Immature natural killer cell (primary cell): Measurements from ENCODE around the gene UBQLN1. TPM values are rescaled to one million over a fixed set of nuclear protein-coding genes. Genes with fewer than 3 reads are reported as not detected.
A peak's percentile ranks its signal among the peaks of the same experiment; 100 is the strongest.

Experiments
- DNase-seq, 3 donors: peaks; one replicate each; pipeline ENCODE4 v3.0.0; 2022; ENCODE audit warnings: mixed read lengths in 1 of 3
- H3K27ac Mint-ChIP-seq, 6 donors: one replicate each; pipeline ENCODE4 v1.8.0; 2020; ENCODE audit warnings: mixed read lengths in 6 of 6, mild to moderate bottlenecking in 5 of 6, inconsistent platforms in 4 of 6, moderate library complexity in 3 of 6
- H3K27me3 Mint-ChIP-seq, 3 donors: one replicate each; pipeline ENCODE4 v1.8.0; 2020 to 2021; ENCODE audit warnings: low read depth in 3 of 3, mild to moderate bottlenecking in 3 of 3, mixed read lengths in 3 of 3, moderate library complexity in 3 of 3, inconsistent platforms in 1 of 3
- H3K36me3 Mint-ChIP-seq, 3 donors: one replicate each; pipeline ENCODE4 v1.8.0; 2020; ENCODE audit warnings: mixed read lengths in 3 of 3, inconsistent platforms in 2 of 3, mild to moderate bottlenecking in 2 of 3
- H3K4me1 Mint-ChIP-seq, 2 donors: one replicate each; pipeline ENCODE4 v1.8.0; 2020; ENCODE audit warnings: inconsistent platforms in 2 of 2, mild to moderate bottlenecking in 2 of 2, mixed read lengths in 2 of 2, moderate library complexity in 1 of 2
- H3K4me3 Mint-ChIP-seq, 5 donors: one replicate each; pipeline ENCODE4 v1.8.0; 2020; ENCODE audit warnings: mild to moderate bottlenecking in 5 of 5, mixed read lengths in 5 of 5, inconsistent platforms in 3 of 5, moderate library complexity in 3 of 5
- H3K9me3 Mint-ChIP-seq, 6 donors: one replicate each; pipeline ENCODE4 v1.8.0; 2020; ENCODE audit warnings: mild to moderate bottlenecking in 6 of 6, mixed read lengths in 6 of 6, inconsistent platforms in 4 of 6, moderate library complexity in 3 of 6
- polyA plus RNA-seq, 3 donors: library from polyadenylated mRNA; unstranded; fragments of 300-500 nt; fragmentation: Illumina TruSeq; gene quantifications; one replicate each; pipeline ENCODE4 v1.2.3, GENCODE V29; 2021

The UBQLN1 gene
- polyA plus RNA-seq, 3 donors from 2014 or later: 57.2 to 73.5 (median 57.5) TPM

DNA sequence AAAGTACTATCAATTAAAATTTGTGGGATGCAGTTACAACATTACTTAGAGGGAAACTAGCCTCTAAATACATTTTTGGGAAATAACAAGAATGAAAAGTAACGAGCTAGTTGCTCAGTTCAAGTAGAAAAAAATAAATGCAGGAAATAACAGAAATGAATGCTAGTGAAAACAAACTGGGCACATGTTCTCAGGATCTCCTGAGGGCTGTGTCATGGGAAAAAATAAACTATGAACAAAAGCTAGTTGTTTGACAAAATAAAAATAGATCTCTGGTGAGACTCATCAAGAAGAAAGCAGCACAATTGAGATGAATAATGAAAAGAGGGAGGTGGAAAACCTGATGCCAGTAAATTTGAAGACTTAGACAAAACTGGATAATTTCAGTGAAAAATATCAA is 68.5 kb downstream of the UBQLN1 start:
- Mint-ChIP-seq H3K4me1 (no peaks in the 10 kb centered on the region), H3K4me3 (no peak overlapping the region), H3K27me3 (no peaks in the 10 kb centered on the region), H3K9me3 (no peaks in the 10 kb centered on the region), H3K36me3 (peaks cover 0 to 6% (median 0%) of the 10 kb centered on the region in 3 donors), H3K27ac (no peak overlapping the region)
- no peak for DNase-seq

DNA sequence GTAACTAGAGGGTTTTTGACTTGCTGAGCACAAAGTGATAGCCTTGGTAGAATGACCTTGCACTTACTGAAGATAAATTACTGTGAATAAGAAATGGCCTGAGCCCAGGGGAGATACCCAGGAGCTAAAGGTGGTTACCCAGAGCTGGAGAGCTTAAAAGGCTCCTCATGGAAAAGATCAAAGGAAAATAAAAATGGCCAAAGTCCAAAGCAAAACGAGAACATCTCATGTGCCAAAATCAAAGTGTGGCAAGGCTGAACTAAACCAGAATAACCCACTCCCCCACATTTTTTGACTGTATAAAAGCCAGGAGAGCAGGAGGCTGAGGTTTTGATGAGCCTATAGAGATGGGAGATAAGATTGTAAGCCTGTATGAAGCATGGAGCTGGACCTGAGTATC is 70.4 kb downstream of the UBQLN1 start:
- no peaks in the 10 kb centered on the region for H3K9me3 Mint-ChIP-seq
- peaks cover 0 to 3% (median 3%) of the 10 kb centered on the region in 3 donors for H3K36me3 Mint-ChIP-seq
- H3K27me3 Mint-ChIP-seq: no peaks in the 10 kb centered on the region
- H3K27ac Mint-ChIP-seq: no peak overlapping the region
- no peaks in the 10 kb centered on the region for H3K4me1 Mint-ChIP-seq
- no peak for DNase-seq
- H3K4me3 Mint-ChIP-seq: no peak overlapping the region

DNA sequence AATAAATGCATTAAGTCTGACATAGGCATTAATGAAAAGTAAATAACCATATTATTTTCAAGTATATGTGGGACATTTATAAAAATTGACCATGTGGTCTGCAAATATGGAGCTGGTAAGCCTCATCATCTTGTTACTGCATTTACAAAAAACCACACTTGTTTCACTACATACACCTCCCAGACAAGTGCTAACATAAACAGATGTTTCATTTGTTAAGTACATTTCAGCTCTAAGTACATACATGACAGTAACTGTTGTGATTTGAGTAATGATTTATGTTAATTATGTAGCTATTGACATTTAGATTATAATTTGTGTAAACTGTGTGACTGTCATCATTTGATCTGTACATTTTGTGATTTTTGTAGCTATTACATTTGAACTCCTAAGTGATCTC is 70.9 kb downstream of the UBQLN1 start:
- Mint-ChIP-seq H3K27me3 (no peaks in the 10 kb centered on the region), H3K4me3 (no peak overlapping the region), H3K27ac (no peak overlapping the region), H3K4me1 (no peaks in the 10 kb centered on the region), H3K9me3 (no peaks in the 10 kb centered on the region), H3K36me3 (peaks cover 0 to 3% (median 3%) of the 10 kb centered on the region in 3 donors)
- no peak for DNase-seq

DNA sequence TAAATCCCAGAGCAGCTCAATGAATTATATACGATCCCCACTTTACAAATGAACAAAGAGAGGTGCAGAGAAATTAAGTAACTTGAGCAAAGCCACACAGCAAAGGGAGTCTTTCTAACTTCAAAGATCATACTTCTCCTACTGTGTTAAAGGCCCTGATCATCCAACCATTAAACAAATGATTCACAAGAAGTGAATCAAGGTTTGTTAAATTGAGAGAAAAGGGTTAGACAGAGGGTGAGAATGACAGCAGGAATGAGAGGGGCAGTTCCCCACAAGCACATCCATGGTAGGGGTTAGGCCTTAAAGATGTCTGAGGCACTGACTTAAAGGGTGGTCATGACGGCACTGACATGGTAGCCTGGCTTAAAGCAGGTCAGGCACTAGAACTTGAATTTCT is 74.1 kb downstream of the UBQLN1 start:
- H3K27ac Mint-ChIP-seq: no peak overlapping the region
- H3K9me3 Mint-ChIP-seq: no peaks in the 10 kb centered on the region
- DNase-seq: no peak
- peaks cover 3 to 12% (median 7%) of the 10 kb centered on the region in 3 donors for H3K36me3 Mint-ChIP-seq
- H3K4me3 Mint-ChIP-seq: no peak overlapping the region
- no peaks in the 10 kb centered on the region for H3K4me1 Mint-ChIP-seq
- H3K27me3 Mint-ChIP-seq: peaks cover 0 to 2% (median 0%) of the 10 kb centered on the region in 3 donors

DNA sequence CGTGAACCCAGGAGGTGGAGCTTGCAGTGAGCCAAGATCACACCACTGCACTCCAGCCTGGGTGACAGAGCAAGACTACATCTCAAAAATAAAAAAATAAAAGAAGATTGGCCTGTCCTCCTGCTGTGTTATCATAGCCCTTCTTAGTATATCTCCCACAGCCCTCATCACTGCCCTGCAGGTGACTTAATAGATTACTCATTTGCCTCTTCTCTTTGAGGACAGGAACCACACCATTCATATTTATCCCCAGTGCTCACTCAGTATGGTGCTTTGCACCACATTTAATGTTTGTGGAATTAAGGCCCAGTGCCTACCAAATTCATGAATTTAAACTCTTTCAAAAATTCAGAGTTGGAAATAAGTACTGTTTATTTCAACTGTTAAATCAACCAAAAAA is 74.5 kb downstream of the UBQLN1 start:
- Mint-ChIP-seq H3K27me3 (peaks cover 0 to 2% (median 0%) of the 10 kb centered on the region in 3 donors), H3K36me3 (peaks cover 3 to 14% (median 7%) of the 10 kb centered on the region in 3 donors), H3K9me3 (no peaks in the 10 kb centered on the region), H3K4me3 (no peak overlapping the region), H3K27ac (no peak overlapping the region), H3K4me1 (no peaks in the 10 kb centered on the region)
- no peak for DNase-seq

DNA sequence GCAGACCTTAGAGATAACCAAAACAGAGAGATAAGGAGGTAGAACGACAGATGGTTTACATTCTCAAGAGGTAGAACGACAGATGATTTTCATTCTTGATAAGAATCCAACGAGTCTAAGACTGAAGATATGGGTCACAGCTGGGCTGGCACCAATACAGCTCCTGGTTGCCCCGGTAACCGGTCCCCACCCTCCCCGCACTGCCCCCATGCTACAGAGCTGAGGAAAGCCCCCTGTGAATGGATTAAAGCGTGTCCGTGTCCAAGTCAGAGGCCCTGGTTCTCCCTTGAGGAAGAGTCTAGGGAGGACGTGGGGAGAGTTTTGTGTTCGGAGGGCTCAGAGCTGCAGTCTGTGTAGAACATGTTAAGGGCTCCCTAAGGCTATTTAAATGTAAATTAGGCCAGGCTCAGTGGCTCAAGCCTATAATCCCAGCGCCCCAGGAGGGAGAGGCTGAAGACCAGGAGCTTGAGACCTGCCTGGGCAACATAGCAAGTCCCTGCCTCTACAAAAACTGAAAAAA is 76.8 kb downstream of the UBQLN1 start:
- Mint-ChIP-seq H3K4me1 (peaks cover 2 to 3% of the 10 kb centered on the region in 2 donors), H3K36me3 (peaks cover 3 to 24% (median 10%) of the 10 kb centered on the region in 3 donors), H3K27ac (peak overlapping the region in 1 of 6 donors; percentile 34), H3K4me3 (no peak overlapping the region), H3K9me3 (no peaks in the 10 kb centered on the region), H3K27me3 (peaks cover 0 to 2% (median 0%) of the 10 kb centered on the region in 3 donors)
- no peak for DNase-seq

DNA sequence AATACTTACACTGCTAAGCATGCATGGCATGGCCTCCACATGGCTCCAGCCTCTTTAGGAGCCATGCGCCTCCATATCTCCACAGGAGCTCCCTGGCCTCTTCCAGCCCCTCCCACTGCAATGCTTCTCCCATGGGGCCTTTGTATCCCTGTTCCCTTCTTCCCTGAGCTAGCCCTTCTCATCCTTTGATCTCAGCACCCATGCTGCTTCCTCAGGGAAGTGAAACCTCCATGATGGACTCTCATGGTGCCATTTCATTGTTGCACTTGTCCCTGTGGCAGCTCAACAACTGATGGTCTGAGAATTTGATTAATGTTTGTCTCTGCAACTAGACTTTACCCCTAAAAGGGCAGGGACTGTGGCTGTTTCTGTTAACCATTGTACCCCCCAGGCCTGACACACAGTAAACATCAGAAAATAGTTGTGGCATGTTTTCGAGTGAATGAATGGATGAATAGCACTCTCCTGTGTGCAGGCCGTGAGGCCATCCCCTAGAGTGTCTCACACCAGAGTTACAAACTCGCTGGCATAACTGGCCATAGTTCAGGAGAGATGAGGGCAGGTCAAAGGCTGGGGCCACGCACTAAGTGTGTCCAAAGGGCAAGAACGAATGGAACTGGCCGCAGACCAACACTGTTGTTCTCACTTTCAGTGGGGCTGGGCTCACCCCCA is 78.2 kb downstream of the UBQLN1 start:
- Mint-ChIP-seq H3K27ac (no peak overlapping the region), H3K4me3 (no peak overlapping the region), H3K36me3 (peaks cover 3 to 24% (median 10%) of the 10 kb centered on the region in 3 donors), H3K9me3 (no peaks in the 10 kb centered on the region), H3K4me1 (peaks cover 9 to 16% of the 10 kb centered on the region in 2 donors), H3K27me3 (peaks cover 0 to 2% (median 1%) of the 10 kb centered on the region in 3 donors)
- DNase-seq: no peak

DNA sequence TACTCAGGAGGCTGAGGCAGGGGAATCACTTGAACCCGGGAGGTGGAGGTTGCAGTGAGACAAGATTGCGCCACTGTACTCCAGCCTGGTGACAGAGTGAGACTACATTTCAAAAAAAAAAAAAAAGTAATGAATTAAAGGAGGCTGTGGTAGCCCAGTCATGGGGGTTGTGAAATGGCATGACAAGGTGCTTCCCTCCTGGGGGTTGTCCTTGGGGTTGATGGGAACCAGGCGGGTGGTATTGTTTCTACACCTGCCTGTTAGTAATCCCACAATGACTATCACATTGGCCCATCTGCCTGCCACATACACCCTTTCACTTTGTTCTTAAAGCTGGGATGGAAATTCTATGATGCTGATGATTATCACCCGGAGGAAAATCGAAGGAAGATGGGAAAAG is 79.2 kb downstream of the UBQLN1 start:
- no peak for DNase-seq
- H3K27ac Mint-ChIP-seq: no peak overlapping the region
- H3K4me1 Mint-ChIP-seq: peaks cover 20 to 27% of the 10 kb centered on the region in 2 donors
- peaks cover 3 to 24% (median 10%) of the 10 kb centered on the region in 3 donors for H3K36me3 Mint-ChIP-seq
- peaks cover 0 to 2% (median 1%) of the 10 kb centered on the region in 3 donors for H3K27me3 Mint-ChIP-seq
- H3K9me3 Mint-ChIP-seq: no peaks in the 10 kb centered on the region
- H3K4me3 Mint-ChIP-seq: no peak overlapping the region

DNA sequence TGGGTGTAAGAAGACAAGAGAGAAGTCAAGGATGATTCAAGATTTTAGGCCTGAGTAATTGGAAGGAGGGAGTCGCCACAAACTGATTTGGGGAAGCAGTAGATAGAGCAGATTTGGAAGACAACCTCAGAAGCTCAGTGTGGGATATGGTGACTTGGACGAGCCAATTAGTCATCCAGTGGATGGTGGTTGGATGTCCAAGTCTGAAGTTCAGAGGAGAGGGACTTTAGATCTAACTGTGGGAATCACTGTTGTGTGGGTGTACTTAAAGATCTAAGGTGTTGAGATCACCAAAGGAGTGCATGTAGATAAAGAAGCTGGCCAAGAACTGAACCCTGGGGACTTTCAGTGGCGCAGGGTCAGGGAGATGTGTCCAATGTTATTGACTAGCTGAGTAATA is 82.6 kb downstream of the UBQLN1 start:
- no peak for DNase-seq
- peaks cover 0 to 20% (median 7%) of the 10 kb centered on the region in 3 donors for H3K36me3 Mint-ChIP-seq
- H3K4me3 Mint-ChIP-seq: peak overlapping the region in 4 of 5 donors; percentile 0 to 10 (median 4)
- H3K4me1 Mint-ChIP-seq: peaks cover 26 to 40% of the 10 kb centered on the region in 2 donors
- H3K27ac Mint-ChIP-seq: peak overlapping the region in 5 of 6 donors; percentile 56 to 92 (median 59)
- no peaks in the 10 kb centered on the region for H3K9me3 Mint-ChIP-seq
- peaks cover 0 to 8% (median 6%) of the 10 kb centered on the region in 3 donors for H3K27me3 Mint-ChIP-seq

DNA sequence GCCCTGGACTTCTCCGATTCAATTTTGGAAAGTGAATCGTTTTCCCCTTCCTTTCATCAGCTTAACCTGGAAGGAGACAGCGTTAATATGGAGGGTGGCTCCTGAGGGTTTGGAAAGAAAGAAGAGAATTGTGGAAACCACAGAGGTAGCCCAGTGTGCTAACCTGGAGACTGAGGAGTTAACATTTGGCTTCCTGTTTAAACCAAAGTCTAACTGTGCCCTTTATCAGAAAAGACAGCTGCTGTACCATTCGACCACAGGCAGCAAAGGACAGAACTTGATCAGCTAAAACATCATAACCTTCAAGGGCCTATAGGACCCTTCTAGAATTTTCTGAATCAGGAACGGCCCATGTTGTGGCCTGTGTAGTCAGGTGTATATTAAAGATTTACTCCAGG is 84.1 kb downstream of the UBQLN1 start:
- DNase-seq: peak in 1 of 3 donors; percentile 35
- Mint-ChIP-seq H3K36me3 (peaks cover 0 to 11% (median 3%) of the 10 kb centered on the region in 3 donors), H3K4me1 (peaks cover 26 to 40% of the 10 kb centered on the region in 2 donors), H3K27ac (peak overlapping the region; percentile 90 to 98 (median 94)), H3K4me3 (peak overlapping the region; percentile 85 to 96 (median 95)), H3K27me3 (peaks cover 0 to 8% (median 7%) of the 10 kb centered on the region in 3 donors), H3K9me3 (no peaks in the 10 kb centered on the region)

DNA sequence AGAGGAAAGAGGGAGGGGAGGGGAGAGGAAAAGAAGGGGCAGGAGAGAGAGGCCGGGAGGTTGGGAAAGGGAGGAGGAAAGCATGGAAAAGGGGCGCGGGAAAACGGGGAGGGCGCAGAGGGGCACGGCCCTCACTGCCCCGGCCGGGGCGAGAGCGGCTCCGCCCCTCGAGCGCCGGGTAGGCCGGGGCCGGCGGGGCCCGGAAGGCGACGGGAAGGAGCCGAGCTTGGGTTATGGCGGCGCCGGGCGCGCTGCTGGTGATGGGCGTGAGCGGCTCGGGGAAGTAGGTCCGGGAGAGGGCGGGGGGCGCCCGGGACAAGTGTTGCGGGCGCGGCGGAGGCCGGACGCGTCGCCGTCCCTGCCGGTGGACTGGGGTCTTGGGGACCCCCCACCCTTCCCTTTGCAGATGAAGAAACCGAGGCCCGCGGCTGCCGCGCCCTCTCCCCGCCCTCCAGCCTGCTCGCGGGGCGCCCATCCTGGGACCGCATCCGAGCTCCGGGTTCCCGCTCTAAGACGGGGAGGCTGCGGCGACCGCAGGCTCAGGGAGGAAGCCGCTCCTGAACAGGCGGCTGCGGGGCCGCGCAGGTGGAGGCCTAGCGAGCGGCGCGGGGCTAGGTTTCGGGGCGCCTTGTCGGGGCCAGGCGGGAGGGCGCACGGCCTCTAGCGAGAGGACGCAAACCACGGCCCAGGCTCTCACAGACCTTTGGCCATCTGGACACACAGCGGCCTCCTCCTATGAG is 84.6 kb downstream of the UBQLN1 start, which contains the start of gene IDNK:
TSS of gene IDNK (plus strand) at position 205 of the 740 bp plus-strand sequence. CDS start at position 234, 29 bp downstream.
- peak within 1 kb of the TSS; percentile 93 to 98 (median 96) for H3K27ac Mint-ChIP-seq
- H3K4me1 Mint-ChIP-seq: peaks cover 26 to 40% of the 10 kb centered on the region in 2 donors
- DNase-seq: peak; percentile 63 to 69 (median 68)
- H3K9me3 Mint-ChIP-seq: no peaks in the 10 kb centered on the region
- H3K36me3 Mint-ChIP-seq: peaks cover 0 to 10% (median 3%) of the 10 kb centered on the region in 3 donors
- H3K27me3 Mint-ChIP-seq: peaks cover 0 to 9% (median 9%) of the 10 kb centered on the region in 3 donors
- peak within 1 kb of the TSS; percentile 92 to 96 (median 95) for H3K4me3 Mint-ChIP-seq

DNA sequence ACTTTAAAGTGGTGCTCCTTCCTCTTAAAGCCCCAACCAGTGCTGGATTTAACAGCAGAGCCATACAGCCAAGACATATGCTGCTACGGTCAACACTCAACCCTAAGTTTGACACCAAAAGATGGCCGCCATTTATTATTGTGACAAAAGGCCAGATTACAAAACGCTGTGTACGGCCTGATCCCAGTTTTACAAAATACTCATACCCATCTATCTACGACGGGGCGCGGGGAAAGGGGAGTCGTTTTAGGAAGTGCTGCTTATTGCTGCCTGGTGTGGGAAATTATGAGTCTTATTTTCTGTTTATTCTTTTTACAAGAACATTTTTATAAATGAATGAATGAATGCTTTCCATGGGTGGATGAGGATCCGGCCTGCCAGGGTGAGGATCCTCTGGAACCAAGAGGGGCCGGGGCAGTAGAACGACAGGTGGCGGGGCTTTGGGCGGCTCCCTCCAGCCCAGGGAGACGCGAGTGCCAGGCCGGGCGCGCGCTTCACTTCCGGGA is 85.3 kb downstream of the UBQLN1 start:
- DNase-seq: no peak
- Mint-ChIP-seq H3K9me3 (no peaks in the 10 kb centered on the region), H3K36me3 (peaks cover 0 to 7% (median 3%) of the 10 kb centered on the region in 3 donors), H3K4me1 (peaks cover 26 to 40% of the 10 kb centered on the region in 2 donors), H3K27me3 (peaks cover 0 to 9% (median 9%) of the 10 kb centered on the region in 3 donors), H3K4me3 (peak overlapping the region; percentile 92 to 96 (median 95)), H3K27ac (peak overlapping the region; percentile 93 to 98 (median 96))

DNA sequence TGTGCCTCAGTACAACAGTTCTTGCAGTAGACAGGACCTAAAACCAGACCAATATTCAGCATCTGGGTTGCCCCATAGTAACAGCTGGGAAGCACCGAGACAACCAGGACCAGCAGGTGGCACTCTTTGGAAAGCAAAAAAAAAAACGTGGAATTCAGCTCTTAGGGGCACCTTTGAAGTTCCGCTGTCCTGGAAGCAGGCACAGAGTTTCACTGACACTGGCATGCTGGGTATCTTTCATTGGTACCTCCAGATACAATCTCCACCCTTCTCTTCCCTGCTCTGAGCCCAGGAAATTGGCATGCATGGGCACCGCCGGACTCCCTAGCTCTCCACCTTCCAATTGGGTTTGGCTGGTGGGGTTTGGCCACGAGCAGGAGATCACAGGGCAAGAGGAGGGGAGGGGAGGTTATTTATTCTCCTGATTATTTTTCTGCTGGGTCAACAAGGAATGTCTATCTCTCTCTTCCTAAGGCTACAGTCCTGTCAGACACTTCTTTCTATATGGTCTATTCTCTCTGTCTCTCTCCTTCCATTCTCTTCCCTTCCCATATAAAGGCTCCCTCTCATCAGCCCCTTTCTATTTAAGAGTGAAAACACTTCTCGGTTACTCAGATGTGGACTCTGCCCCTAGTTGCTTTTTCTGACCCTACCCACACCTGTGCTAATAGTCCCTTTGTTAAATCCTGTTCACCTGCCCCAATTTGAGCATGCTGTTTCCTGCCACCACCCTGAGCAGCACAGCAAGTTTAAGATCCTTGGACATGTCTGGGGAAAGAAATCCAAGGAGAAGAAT is 86.7 kb downstream of the UBQLN1 start:
- Mint-ChIP-seq H3K27ac (no peak overlapping the region), H3K36me3 (no peaks in the 10 kb centered on the region), H3K9me3 (no peaks in the 10 kb centered on the region), H3K4me3 (peak overlapping the region; percentile 45 to 95 (median 73)), H3K27me3 (peaks cover 0 to 12% (median 9%) of the 10 kb centered on the region in 3 donors), H3K4me1 (peaks cover 25 to 38% of the 10 kb centered on the region in 2 donors)
- DNase-seq: peak; percentile 40 to 45 (median 40)
